Measurements from ENCODE around the gene DOCK1. TPM values are rescaled to one million over a fixed set of nuclear protein-coding genes. Genes with fewer than 3 reads are reported as not detected.

Gene DOCK1
- total RNA-seq, 1 donor from 2014 or later, result 16.8 TPM

- H3K36me3 ChIP-seq, result no peaks in the 10 kb centered on the region
- H3K4me3 ChIP-seq, result no peak overlapping the region
- peaks cover 3% of the 10 kb centered on the region for H3K4me1 ChIP-seq
- no peak overlapping the region for H3K27ac ChIP-seq (replicated peaks)
- H3K9me3 ChIP-seq (replicated peaks), result peaks cover 9% of the 10 kb centered on the region
- no peak for DNase-seq
- TF ChIP-seq CTCF (IDR thresholded peaks at IDR 0.05; ENCODE audit: borderline replicate concordance), result no peak
- intact Hi-C loops (cut with micrococcal nuclease), result no loop called here
- no peaks in the 10 kb centered on the region for H3K27me3 ChIP-seq (ENCODE audit: low read depth)
Measured at GRCh38 chr10:127458016-127458810, 553.0 kb downstream of the DOCK1 start.

- Histone ChIP-seq H3K36me3 (no peaks in the 10 kb centered on the region), H3K27me3 (ENCODE audit: low read depth) (peaks cover 4% of the 10 kb centered on the region), H3K27ac (replicated peaks) (no peak overlapping the region), H3K4me1 (peaks cover 3% of the 10 kb centered on the region), H3K9me3 (replicated peaks) (peaks cover 9% of the 10 kb centered on the region), H3K4me3 (no peak overlapping the region)
- intact Hi-C loops (cut with micrococcal nuclease), result no loop called here
- DNase-seq, result no peak
- TF ChIP-seq CTCF (IDR thresholded peaks at IDR 0.05; ENCODE audit: borderline replicate concordance), result no peak
Measured at GRCh38 chr10:127458829-127459228, 553.6 kb downstream of the DOCK1 start.

GRCh38 chr10:127459918-127460317, 554.7 kb downstream of the DOCK1 start:
- H3K9me3 ChIP-seq (replicated peaks), result peaks cover 9% of the 10 kb centered on the region
- TF ChIP-seq CTCF (IDR thresholded peaks at IDR 0.05; ENCODE audit: borderline replicate concordance), result no peak
- DNase-seq, result no peak
- no peak overlapping the region for H3K27ac ChIP-seq (replicated peaks)
- H3K4me1 ChIP-seq, result peaks cover 3% of the 10 kb centered on the region
- intact Hi-C loops (cut with micrococcal nuclease), result no loop called here
- no peak overlapping the region for H3K4me3 ChIP-seq
- no peaks in the 10 kb centered on the region for H3K36me3 ChIP-seq
- peaks cover 9% of the 10 kb centered on the region for H3K27me3 ChIP-seq (ENCODE audit: low read depth)

- Histone ChIP-seq H3K4me3 (no peak overlapping the region), H3K27ac (replicated peaks) (no peak overlapping the region), H3K4me1 (peaks cover 3% of the 10 kb centered on the region), H3K9me3 (replicated peaks) (peaks cover 9% of the 10 kb centered on the region), H3K36me3 (no peaks in the 10 kb centered on the region), H3K27me3 (ENCODE audit: low read depth) (peaks cover 9% of the 10 kb centered on the region)
- TF ChIP-seq CTCF (IDR thresholded peaks at IDR 0.05; ENCODE audit: borderline replicate concordance), result no peak
- DNase-seq, result no peak
- intact Hi-C loops (cut with micrococcal nuclease), result no loop called here
Measured at GRCh38 chr10:127462643-127463295, 557.5 kb downstream of the DOCK1 start.

GRCh38 chr10:127463548-127463947, 558.3 kb downstream of the DOCK1 start:
- H3K4me1 ChIP-seq, result peaks cover 3% of the 10 kb centered on the region
- no peaks in the 10 kb centered on the region for H3K36me3 ChIP-seq
- DNase-seq, result no peak
- peaks cover 9% of the 10 kb centered on the region for H3K27me3 ChIP-seq (ENCODE audit: low read depth)
- peaks cover 9% of the 10 kb centered on the region for H3K9me3 ChIP-seq (replicated peaks)
- intact Hi-C loops (cut with micrococcal nuclease), result no loop called here
- TF ChIP-seq CTCF (IDR thresholded peaks at IDR 0.05; ENCODE audit: borderline replicate concordance), result no peak
- H3K4me3 ChIP-seq, result no peak overlapping the region
- no peak overlapping the region for H3K27ac ChIP-seq (replicated peaks)

Data from left ventricle myocardium inferior (tissue), 1 donor.